HG03439 (cell line): Measurements from ENCODE around the gene CDA.
"Not testable (repeated sequence)": the region's sequence is repeated elsewhere in the genome, so short reads cannot be mapped to it uniquely, and the experiment has no call there.

Experiments
- ATAC-seq: cut with Tn5 transposase; IDR thresholded peaks from one replicate; pipeline ENCODE4 v1.9.1; 2021; ENCODE audit warnings: mild to moderate bottlenecking, moderate library complexity; ENCODE audit not compliant: unreplicated experiment

Gene CDA

DNA sequence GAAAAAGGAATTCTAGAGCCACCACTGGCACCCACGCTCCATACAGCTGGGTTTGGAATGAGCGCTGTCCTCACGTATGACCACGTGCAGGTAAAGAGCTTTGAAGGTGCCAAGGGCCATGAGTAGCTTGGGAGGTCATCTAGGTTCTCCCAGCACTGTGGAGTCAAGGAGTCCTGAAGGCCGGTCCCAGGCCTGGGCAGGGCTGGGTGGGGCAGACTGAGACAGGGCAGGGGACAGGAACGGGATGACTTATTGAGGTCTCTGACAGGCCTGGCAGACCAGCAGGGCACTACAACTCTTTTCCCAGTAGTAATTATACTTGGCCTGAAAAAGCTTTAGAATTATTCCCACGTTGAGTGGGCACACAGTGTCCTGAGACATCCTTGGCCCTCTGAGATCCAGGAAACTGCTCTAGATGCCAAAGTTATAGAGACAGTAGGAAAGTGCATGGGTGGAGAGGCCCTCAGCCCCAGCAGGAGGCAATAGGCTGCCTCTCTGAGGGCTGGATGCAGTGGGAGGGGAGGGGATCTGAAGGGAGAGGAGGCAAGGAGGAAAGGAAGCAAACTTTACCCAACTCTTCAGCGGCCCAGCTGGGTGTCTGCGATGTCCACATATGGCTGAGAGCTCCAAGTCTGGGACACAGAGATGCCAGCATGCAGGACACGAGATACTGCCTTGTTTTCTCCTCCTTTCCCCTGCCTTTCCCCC lies 1.8 kb upstream of the CDA start:
- no peak for ATAC-seq

DNA sequence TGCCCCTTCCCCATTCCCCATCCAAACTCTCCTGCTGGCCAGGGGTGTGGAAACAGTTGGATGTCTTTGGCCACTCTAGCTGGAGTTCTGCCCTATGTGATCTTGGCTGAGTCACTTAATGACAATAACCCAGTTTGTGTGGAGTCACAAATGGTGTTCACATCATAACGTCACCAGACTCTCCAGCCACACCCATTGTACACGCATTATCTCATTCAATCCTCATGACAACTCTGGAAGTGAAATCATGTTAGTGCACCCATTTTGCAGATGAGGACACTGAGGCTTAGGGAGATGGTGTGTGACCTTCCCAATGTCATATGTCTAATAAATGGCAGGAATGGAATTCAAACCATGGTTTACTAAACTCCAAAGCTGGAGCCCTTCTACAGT lies 1.2 kb upstream of the CDA start:
- no peak for ATAC-seq

DNA sequence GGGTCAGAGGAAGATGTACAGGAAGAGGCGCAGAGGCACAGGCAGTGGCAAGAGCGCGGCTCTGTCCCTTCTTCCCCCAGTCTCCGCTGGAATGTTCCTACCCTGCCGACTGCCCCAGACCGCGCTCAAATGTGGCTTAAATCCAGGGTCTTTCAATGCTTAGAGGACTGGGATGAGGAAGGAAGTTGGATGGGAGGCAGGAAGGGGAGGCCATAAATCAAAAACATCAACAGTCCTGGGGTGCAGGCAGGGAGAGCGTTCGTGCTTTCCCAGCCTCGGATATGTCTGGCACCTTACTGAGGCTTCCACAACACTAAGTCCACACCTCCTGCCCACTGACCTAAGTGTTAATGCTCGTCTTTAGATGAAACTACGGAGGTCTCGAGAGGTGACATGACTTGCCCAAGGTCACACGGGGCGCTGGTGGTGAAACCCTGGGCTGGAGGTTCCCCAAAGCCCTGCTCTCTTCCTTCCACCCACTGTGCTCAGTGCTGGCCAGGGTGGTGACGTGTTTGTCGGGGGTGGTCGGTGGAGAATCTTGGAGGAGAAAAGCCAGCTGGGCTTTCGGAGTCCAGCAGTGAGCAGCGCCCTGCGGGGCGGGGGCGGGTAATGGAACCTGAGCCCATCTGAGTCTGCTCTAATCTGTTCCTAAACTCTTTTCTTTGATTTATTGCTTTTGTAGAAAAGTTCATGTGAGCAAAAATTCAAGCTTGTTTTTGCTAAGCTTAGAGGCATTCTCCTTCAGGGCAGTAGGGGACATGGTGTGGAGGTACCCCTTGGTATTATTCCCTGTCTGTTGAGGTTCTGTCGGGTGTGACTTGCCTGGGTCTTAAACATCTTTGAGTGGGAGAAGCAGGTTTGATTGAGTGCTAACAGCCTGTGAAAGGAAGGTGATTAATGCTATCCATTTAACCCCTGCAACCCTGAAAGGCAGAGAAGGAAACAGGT lies 708 bp downstream of the CDA start:
- ATAC-seq, result no peak

DNA sequence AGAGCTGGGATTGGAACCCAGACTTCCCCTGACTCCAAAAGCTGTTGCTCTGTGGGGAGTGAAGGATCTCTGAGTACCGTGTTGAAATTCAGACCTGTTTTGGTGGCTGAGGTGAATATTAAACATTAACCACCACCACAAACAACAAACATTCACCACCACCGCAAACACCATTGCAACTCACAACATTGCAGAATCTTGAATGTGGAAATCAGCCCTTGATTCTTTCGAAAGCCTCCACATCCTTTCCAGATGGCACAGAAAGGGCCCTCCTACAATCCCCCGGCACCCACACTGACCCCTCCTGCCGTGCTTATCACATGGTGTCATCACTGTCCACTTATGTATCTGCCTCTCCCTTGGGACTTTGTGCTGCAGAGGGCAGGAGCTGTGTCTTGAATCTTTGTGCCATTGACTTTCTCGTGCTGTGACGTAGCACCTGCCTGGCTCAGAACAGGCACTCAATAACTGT lies 1.4 kb downstream of the CDA start:
- no peak for ATAC-seq

DNA sequence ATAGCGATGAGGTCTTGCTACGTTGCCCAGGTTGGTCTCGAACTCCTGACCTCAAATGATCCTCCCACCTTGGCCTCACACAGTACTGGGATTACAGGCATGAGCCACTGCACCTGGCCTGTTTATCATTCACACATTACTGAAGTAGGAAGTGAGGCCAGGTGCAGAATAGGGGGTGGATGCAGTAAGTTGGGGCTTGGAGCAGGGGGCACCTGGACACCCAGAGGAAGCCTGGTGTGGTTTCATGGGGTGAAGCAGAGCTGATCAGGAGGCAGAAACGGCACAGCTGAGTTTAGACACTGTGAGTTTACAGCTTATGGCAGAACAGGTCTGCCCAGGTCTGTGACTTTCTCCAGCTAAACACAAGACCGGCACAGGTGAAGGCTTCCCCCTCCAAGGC lies 4.9 kb downstream of the CDA start:
- no peak for ATAC-seq

DNA sequence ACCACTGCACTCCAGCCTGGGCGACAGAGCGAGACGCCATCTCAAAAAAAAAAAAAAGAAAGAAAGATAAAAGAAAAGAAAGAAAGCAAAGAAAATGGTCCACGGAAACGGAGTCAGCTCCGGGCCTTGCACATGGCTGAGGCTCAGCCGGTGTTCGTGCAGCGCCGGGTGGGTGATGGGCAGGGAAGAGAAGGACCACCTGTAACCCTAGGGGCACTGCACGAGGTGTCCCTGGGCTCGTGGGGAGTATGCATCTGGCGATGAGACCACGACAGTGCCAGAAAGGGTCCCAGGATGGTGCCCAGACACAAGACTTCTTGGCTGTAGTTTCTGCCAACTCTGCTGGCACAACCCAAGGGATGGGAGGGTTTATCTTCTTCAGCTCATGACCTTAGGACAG lies 5.8 kb downstream of the CDA start:
- ATAC-seq, result no peak

DNA sequence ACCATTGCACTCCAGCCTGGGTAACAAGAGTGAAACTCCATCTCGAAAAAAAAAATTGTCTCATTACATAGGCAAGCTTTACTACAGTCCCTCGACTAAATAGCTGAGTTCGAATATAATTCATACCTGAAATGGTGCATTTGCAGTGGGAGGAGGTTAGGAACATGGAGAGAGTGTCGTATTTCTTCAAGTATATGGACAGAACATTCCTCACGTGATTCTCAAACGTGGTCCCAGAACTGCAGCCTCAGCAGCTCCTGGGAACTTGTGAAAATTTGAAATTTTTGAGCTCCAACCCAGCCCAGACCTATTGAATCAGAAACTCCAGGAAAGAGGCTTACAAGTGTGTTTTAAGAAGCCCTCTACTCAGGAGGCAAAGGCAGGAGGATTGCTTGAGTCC lies 7.2 kb downstream of the CDA start:
- ATAC-seq, result no peak

DNA sequence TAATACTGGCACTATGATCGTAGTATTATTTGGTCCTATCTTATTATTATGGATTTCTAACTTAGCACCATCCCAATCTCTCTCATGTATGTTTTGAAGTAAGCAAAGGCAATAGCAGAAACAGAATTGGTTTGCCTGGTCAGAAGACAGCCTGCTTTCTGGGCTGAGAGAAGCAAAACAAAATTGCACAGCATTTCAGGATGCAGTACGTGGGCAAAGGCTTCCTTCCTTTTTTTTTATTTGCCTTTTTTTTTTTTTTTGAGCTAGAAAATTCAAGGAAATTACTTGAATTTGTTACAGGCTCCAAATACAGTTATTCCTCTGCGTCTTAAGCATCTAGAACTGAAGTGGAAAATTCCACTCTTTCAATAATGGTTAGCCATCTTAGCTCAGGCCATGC lies 8.8 kb downstream of the CDA start:
- no peak for ATAC-seq

DNA sequence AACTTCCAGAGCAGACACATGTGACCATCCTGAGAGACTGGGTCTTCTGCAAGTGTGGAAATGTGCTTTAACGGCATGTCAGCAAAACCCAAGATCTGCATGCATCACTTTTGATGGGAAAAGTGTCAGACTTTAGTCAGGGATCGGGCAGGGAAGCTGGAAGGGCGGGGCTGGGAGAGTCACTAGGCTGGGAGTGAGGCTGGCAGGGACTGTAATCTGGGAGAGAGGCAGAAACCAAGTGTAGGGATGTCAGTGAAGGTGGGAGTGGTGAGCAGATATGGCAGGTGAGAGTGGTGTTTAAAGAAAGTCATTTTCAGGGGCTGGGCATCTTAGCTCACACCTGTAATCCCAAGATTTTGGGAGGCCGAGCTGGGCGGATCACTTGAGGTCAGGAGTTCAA lies 11.3 kb downstream of the CDA start:
- ATAC-seq, result no peak

DNA sequence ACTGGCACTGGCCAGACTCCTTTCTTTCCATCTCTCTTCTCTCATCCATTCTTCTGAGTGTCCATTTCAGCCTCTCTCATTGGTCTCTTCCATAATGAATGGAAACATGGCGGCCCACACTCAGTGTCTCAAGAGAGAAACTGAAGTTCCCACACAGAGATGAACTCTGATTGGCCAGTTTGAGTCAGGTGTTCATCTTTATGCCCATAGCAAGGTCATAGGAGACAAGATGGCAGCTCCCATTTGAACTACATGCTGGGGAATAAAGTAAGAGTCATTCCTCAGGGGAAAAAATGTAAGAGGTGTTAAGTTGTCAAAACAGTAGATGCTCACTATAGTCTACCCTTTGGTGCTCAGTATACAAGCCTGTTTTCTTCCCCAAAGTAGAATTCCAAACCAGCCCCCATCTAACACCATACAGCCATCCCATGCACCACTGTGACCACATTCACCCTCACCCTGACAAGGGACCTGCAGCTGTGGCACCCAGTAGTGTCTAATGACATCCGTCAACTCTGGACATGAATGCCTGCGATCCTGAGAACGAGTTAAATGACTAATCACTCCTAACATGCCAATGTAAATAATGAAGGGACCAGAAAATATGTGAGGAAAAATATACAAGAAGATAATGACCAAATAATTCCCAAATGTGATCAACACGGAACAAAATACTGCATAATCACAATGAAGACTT lies 12.4 kb downstream of the CDA start:
- ATAC-seq, result no peak

DNA sequence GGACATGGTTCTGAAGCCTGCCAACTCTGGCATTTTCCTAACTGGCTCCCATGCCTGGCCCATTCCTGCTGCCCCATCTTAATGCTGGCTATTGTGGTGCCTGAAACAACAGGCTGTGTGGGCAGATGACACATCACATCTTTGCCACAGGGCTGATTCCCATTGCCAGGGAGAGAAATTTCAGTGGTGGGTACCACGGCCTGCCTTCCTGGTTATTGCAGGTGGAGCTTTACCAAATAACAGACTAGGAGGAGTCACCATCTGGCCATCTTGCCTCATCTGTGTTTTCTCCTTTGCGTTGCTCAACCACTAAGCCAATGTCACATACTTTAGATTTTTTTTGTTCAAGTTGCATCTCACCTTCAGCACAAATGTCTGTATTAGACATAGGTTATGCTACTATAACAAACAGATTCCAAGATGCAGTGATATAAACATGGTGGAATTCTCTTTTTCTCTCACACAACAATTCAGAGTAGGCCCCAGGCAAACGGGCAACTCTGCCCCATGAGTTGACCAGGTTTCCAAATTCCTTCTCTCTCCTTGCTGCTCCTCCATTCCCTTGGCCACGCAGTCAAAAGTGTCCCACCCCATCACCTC lies 14.1 kb downstream of the CDA start:
- ATAC-seq, result no peak

DNA sequence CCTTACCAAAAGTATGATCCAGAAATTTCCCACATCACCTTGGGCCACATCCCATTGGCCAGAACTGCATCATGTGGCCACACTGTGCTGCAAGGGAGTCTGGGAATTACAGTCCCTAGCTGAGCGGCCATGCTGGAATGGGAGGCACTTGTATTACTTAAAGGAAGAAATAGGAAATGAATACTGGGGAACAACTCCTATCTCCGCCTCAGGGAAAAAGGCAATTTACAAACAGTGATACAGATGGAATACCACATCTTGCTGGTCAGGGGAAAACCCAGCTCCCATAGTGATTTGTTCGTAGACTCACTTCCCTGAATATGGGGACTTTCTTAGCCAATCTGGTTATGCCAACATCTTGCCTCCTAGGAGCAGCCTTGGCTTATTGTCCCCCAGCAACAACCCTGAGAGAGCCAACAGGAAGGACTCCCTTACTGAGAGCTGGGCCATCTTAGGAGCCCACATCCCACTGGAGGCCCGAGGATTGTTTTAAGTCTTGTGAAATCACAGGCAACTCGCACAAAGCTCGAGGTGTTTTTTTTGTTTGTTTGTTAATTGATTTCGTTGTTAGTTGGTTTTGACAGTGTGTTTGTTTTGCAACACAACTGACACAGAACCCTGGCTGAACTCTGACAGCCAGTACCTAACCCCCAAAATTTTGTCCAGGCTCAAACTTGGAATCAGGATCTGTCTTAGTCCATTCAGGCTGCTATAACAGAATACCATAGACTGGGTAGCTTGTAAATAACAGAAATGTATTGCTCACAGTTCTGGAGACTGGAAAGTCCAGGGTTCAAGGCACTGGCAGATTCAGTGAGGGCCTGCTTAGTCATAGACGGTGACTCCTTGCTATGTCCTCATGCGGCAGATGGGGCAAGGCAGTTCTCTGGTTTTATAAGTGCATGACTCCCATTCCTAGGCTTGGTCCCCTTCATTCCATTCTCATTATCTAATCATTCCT lies 14.9 kb downstream of the CDA start:
- no peak for ATAC-seq

DNA sequence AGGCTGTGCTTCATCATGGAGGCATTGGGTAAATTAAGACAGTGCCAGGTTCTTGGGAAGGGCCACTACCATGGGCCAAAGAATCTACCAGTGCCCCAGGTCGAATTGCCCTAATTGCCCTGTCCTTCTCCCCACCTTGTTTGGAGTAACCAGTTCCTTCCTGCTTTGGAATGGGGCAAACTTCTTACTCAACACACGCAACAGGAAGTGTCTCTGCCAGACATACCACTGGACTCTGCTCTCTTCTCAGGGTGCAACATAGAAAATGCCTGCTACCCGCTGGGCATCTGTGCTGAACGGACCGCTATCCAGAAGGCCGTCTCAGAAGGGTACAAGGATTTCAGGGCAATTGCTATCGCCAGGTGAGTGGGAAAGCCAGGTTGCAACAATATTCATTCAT lies 15.8 kb downstream of the CDA start:
- no peak for ATAC-seq

DNA sequence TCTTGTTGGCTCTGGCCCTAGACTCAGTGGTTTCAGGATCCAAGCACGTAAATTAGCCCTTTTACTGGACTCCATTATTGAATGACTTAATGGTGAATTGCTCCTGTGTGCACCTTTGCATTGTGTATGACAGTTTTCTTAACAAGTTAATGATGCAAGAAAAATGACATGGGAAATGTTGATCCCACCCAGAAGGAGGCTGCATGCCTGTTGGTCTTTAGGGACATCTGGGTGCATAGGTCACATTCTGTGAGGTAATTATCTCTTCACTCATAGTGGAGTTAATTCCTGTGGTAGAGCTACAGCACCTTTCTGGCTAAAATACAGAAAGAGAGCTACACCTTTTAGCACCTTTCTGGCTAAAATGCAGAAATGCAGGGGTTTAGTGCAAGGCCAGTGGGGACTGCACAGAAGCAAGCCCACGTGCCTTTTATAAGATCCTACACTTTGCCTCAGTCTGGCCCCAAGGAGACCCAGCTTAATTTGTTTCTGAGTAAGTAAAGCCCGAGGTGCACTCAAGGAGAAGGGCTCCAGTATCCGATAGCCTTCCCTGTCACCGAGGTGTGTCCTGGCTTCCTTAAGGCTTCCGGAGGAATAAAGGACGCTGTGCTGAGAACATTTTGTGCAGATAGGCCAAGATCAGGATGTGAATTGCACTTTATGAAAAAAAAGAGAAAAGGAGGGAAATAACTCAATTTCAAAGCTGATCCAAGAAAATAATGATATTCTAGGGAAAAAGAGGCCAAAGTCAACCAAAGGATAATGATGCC lies 18.1 kb downstream of the CDA start:
- not testable (repeated sequence) for ATAC-seq

DNA sequence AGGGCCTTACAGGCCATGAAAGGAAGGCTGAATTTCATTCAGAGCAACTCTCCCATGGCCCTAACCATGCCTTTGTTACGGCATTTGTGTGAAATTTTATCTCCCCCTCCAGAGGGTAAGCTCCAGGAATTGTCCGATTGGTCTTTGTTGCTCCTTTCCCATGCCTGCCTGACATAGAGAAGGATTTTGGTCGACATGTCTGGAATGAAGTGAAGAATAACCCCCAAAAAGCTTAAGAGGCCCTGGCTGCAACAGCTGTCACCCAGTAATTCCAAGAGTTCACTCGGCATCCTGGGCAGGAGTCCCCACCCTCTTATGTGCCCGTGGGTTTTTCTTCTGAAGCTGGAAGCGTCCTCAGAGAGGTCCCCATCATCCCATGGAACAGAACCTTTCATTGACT lies 20.6 kb downstream of the CDA start:
- no peak for ATAC-seq

DNA sequence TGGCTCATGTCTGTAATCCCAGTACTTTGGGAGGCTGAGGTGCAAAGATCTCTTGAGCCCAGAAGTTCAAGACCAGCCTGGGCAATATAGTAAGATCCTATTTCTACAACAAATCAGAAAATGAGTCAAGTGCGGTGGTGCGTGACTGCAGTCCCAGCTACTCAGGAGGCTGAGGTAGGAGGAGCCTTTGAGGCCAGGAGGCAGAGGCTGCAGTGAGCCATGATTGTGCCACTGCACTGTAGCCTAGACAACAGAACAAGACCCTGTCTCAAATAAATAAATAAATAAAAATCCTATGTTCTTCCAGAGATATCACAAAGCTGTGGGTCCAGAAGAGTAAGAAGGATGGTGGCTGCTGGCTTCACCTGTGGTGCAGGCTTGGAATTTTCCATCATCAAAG lies 22.1 kb downstream of the CDA start:
- ATAC-seq, result no peak

DNA sequence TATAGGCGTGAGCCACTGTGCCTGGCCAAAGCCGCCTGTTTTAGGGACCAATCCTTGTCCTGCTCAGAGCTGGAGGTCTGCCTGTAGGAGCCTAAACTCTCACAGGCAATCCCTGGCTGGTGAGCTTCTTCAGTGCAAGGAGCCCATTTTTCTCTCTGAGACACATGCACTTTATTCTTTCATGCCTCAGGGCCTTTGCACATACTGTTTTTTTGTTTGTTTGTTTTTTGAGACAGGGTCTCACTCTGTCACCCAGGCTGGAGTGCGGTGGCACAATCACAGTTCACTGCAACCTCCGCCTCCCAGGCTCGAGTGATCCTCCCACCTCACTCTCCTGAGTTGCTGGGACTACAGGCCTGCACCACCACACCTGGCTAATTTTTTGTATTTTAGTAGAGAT lies 22.8 kb downstream of the CDA start:
- ATAC-seq, result no peak

DNA sequence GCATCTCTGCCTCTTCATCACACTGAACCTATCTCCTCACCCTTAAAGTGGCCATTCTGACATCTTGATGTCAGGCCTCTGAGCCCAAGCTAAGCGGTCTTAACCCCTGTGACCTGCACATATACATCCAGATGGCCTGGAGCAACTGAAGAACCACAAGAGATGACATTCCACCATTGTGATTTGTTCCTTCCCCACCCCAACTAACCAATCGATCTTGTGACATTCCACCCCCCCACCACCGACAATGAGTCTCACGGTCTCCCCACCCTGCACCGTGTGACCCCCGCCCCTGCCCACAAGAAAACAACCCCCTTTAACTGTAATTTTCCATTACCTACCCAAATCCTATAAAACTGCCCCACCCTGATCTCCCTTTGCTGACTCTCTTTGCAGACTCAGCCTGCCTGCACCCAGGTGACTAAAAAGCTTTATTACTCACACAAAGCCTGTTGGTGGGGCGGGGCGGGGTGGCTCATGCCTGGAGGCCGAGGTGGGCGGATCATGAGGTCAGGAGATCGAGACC lies 23.4 kb downstream of the CDA start:
- ATAC-seq, result no peak

DNA sequence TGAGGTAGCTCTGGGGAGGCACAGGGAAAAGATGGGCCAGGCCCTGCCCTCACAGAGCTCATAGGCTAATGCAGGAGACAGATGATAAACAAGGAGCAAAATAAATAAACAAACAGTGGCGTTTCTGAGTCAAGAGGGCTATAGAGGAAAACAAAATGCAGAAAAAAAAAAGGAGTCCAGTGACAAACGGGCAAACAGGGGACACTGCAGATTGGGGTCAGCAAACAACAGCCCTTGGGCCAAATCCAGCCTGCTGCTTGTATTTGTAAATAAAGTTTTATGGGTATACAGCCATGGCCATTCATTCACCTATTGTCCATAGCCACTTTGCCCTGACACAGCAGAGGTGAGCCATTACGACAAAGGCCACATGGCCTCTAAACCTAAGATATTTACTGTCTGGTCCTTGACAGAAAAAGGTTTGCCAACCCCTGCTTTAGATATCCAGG lies 25.3 kb downstream of the CDA start:
- no peak for ATAC-seq
